MM.1S (cell line): Measurements from ENCODE around the gene INHBC.

Experiments
- DNase-seq: peaks from one replicate; pipeline ENCODE4 v3.0.0-alpha.2; 2015
- H2AFZ ChIP-seq: fragments of 300-600 bp; sonication (generic); 2 replicates; pipeline ENCODE4 v1.6.0; 2016; ENCODE audit warnings: antibody characterized with exemption, low read length
- H3F3A ChIP-seq: fragments of 300-600 bp; sonication (generic); 2 replicates; pipeline ENCODE4 v1.6.1; 2016; ENCODE audit warnings: mild to moderate bottlenecking, antibody characterized with exemption, low read length, moderate library complexity, mixed read lengths; ENCODE audit not compliant: insufficient read depth
- H3K27ac ChIP-seq: fragments of 300-600 bp; sonication (generic); 2 replicates; pipeline ENCODE4 v1.5.1; 2016; ENCODE audit warnings: mild to moderate bottlenecking, low read length
- H3K27me3 ChIP-seq: fragments of 300-600 bp; sonication (generic); replicated peaks from 2 replicates; pipeline ENCODE4 v1.6.0; 2016; ENCODE audit warnings: low read length; ENCODE audit not compliant: insufficient read depth
- H3K36me3 ChIP-seq: fragments of 300-600 bp; sonication (generic); replicated peaks from 2 replicates; pipeline ENCODE4 v1.6.1; 2016; ENCODE audit warnings: mild to moderate bottlenecking, low read length, mixed read lengths; ENCODE audit not compliant: insufficient read depth
- H3K4me1 ChIP-seq: fragments of 300-600 bp; sonication (generic); 2 replicates; pipeline ENCODE4 v1.6.1; 2016; ENCODE audit warnings: low read length, mixed read lengths
- H3K4me2 ChIP-seq: fragments of 300-600 bp; sonication (generic); 2 replicates; pipeline ENCODE4 v1.6.0; 2016; ENCODE audit warnings: low read depth, low read length
- H3K4me3 ChIP-seq: fragments of 300-600 bp; sonication (generic); 2 replicates; pipeline ENCODE4 v1.5.1; 2016; ENCODE audit warnings: low read length, mixed read lengths
- H3K79me2 ChIP-seq: fragments of 300-600 bp; sonication (generic); 2 replicates; pipeline ENCODE4 v1.6.1; 2016; ENCODE audit warnings: mixed run types, low read length, mixed read lengths
- H3K9ac ChIP-seq: fragments of 300-600 bp; sonication (generic); 2 replicates; pipeline ENCODE4 v1.6.1; 2016; ENCODE audit warnings: low read length, mixed read lengths
- H3K9me2 ChIP-seq: fragments of 300-600 bp; sonication (generic); replicated peaks from 2 replicates; pipeline ENCODE4 v1.6.1; 2016; ENCODE audit warnings: mild to moderate bottlenecking, low read length, mixed read lengths; ENCODE audit not compliant: insufficient read depth
- H3K9me3 ChIP-seq: fragments of 300-600 bp; sonication (generic); replicated peaks from 2 replicates; pipeline ENCODE4 v1.6.1; 2016; ENCODE audit warnings: mild to moderate bottlenecking, low read length, mixed read lengths; ENCODE audit not compliant: insufficient read depth
- H4K20me1 ChIP-seq: fragments of 300-600 bp; sonication (generic); 2 replicates; pipeline ENCODE4 v1.6.1; 2016; ENCODE audit warnings: mild to moderate bottlenecking, low read length, moderate library complexity, mixed read lengths; ENCODE audit not compliant: insufficient read depth
- EZH2 ChIP-seq: fragments of 300-600 bp; sonication (generic); optimal IDR thresholded peaks from 2 replicates; pipeline ENCODE3; 2017; ENCODE audit warnings: low read depth, mild to moderate bottlenecking, antibody characterized with exemption, low read length, mixed read lengths
- EZH2phosphoT487 ChIP-seq: fragments of 300-600 bp; sonication (generic); IDR thresholded peaks from 2 replicates; pipeline ENCODE4 v1.6.1; 2018; ENCODE audit warnings: antibody characterized with exemption, low read length
- TF ChIP-seq, protein P1 (sequence below): fragments of 300-600 bp; sonication (generic); IDR thresholded peaks from 2 replicates; pipeline ENCODE4 v1.5.1; 2016; ENCODE audit warnings: antibody characterized with exemption, low read length, mixed read lengths

Gene INHBC

DNA sequence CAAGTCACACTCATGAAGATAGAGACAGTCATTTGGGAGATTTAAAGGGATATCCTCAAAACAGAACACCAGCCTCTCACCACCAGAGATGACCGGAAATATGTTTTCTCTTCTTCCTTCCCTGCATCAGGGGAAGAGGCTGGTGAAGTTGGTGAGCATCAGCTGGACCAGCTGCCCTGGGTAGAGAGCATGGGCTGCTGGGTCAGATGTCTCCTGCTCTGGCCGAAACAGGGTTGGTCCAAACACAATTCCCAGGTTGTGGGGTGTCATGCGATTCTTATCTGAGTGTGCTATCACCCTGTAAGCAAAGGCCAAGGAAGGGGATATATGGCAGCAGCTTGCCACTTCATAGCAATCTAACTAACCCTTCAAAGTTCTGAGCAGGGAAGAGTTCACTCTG, 37.8 kb downstream of the INHBC start:
- Histone ChIP-seq H3K4me1 (peaks cover 1% of the 10 kb centered on the region; the same call in 1 of the 2 replicates), H3K9me2 (no peaks in the 10 kb centered on the region), H3K27me3 (peaks cover 11% of the 10 kb centered on the region; the same call in 1 of the 2 replicates), H3K79me2 (no peaks in the 10 kb centered on the region), H3K4me3 (no peak overlapping the region), H2AFZ (no peak overlapping the region), H3K36me3 (no peaks in the 10 kb centered on the region), H4K20me1 (no peaks in the 10 kb centered on the region), H3K27ac (no peak overlapping the region), H3F3A (no peaks in the 10 kb centered on the region), H3K9me3 (no peaks in the 10 kb centered on the region), H3K4me2 (no peak overlapping the region), H3K9ac (no peak overlapping the region)
- no peak for TF ChIP-seq EZH2
- TF ChIP-seq, protein P1, sequence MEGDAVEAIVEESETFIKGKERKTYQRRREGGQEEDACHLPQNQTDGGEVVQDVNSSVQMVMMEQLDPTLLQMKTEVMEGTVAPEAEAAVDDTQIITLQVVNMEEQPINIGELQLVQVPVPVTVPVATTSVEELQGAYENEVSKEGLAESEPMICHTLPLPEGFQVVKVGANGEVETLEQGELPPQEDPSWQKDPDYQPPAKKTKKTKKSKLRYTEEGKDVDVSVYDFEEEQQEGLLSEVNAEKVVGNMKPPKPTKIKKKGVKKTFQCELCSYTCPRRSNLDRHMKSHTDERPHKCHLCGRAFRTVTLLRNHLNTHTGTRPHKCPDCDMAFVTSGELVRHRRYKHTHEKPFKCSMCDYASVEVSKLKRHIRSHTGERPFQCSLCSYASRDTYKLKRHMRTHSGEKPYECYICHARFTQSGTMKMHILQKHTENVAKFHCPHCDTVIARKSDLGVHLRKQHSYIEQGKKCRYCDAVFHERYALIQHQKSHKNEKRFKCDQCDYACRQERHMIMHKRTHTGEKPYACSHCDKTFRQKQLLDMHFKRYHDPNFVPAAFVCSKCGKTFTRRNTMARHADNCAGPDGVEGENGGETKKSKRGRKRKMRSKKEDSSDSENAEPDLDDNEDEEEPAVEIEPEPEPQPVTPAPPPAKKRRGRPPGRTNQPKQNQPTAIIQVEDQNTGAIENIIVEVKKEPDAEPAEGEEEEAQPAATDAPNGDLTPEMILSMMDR: no peak
- no peak for TF ChIP-seq EZH2phosphoT487
- DNase-seq: no peak

DNA sequence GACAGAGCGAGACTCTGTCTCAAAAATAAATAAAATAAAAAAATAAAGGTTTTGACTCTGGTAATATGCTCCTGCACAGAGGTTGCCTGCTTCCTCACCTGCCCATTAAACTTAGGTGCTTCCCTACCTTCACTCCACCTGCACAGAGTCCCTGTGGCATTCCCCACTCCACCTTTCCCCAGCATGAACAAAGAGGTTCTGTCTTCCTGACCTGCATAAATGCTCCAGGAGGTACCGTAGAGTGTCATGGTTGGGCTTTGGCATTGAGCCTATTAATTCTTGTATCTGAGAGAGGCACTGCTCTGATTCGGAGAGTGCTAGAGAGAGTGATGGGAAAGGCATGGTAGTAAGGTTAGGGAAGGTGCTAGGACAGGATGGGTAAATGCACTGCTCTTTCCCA, 38.8 kb downstream of the INHBC start:
- no peak overlapping the region for H3K9ac ChIP-seq
- no peak overlapping the region for H2AFZ ChIP-seq
- TF ChIP-seq EZH2phosphoT487: no peak
- TF ChIP-seq, protein P1: no peak
- TF ChIP-seq EZH2: no peak
- H3K9me3 ChIP-seq: no peaks in the 10 kb centered on the region
- H3K79me2 ChIP-seq: no peaks in the 10 kb centered on the region
- H3K4me1 ChIP-seq: peaks cover 8% of the 10 kb centered on the region; the same call in 1 of the 2 replicates
- 0 out of 2 replicates have a peak, but pooled peaks cover under 1% of the 10 kb centered on the region for H3K27me3 ChIP-seq
- H3K4me3 ChIP-seq: no peak overlapping the region
- no peak for DNase-seq
- no peaks in the 10 kb centered on the region for H4K20me1 ChIP-seq
- no peak overlapping the region for H3K27ac ChIP-seq
- H3K36me3 ChIP-seq: no peaks in the 10 kb centered on the region
- H3K4me2 ChIP-seq: no peak overlapping the region
- no peaks in the 10 kb centered on the region for H3K9me2 ChIP-seq
- no peaks in the 10 kb centered on the region for H3F3A ChIP-seq

DNA sequence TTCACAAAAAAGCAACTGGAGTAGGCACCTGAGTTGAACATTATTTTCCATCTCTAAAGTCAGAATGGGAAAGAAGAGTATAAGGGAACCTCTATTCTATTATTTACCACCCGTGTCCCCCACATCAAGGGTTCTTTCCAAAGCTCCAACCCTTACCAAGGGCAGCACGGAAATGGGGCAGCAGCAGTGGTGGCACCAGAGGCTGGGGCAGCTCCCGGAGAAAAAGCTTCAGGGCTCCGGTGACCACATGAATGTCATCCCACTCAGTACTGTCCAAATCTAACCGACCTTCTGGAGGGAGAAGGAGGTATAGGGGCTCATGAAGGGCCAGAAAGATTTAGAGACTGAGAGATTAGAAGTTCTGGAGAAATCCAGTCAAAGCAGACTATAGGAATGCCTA, 39.3 kb downstream of the INHBC start:
- TF ChIP-seq, protein P1: no peak
- no peak for TF ChIP-seq EZH2phosphoT487
- no peak for TF ChIP-seq EZH2
- Histone ChIP-seq H3K9me3 (no peaks in the 10 kb centered on the region), H2AFZ (no peak overlapping the region), H4K20me1 (no peaks in the 10 kb centered on the region), H3K27ac (no peak overlapping the region), H3K4me2 (no peak overlapping the region), H3K9me2 (no peaks in the 10 kb centered on the region), H3K4me1 (peaks cover 8% of the 10 kb centered on the region; the same call in 1 of the 2 replicates), H3F3A (no peaks in the 10 kb centered on the region), H3K36me3 (no peaks in the 10 kb centered on the region), H3K79me2 (no peaks in the 10 kb centered on the region), H3K27me3 (no peaks in the 10 kb centered on the region), H3K4me3 (no peak overlapping the region), H3K9ac (no peak overlapping the region)
- DNase-seq: no peak
